H1 (cell line): Measurements from ENCODE around the gene TLE1. TPM values are rescaled to one million over a fixed set of nuclear protein-coding genes. Genes with fewer than 3 reads are reported as not detected.

Experiments
- CTCF ChIA-PET: fragments of 300-600 bp; sonication (Branson Sonifier 250); formaldehyde crosslinking; loops from one replicate; lab custom pipeline; 2021; ENCODE audit not compliant: partially characterized antibody; lab: Charles Lee
- POLR2A ChIA-PET: fragments of 300-600 bp; sonication (Branson Sonifier 250); formaldehyde crosslinking; loops from one replicate; lab custom pipeline; 2021; ENCODE audit warnings: inconsistent platforms; ENCODE audit not compliant: partially characterized antibody; lab: Charles Lee
- DNase-seq, 2 experiments: peaks; one replicate each; pipeline versions ENCODE4 v3.0.0 to v3.0.0-alpha.2; 2010 to 2022; ENCODE audit warnings: low spot score in 2 of 2, low read depth in 1 of 2, mixed read lengths in 1 of 2
- FAIRE-seq: peaks from 2 replicates; lab custom pipeline; 2011; peaks lifted over from hg19 to GRCh38; lab: Jason Lieb, UNC
- H2AFZ ChIP-seq: 2 replicates; pipeline ENCODE4 v1.8.1; 2012; ENCODE audit warnings: low read length, inconsistent platforms
- H2AK5ac ChIP-seq: 2 replicates; pipeline ENCODE4 v1.6.1; 2013; ENCODE audit warnings: low read depth, low read length
- H2BK120ac ChIP-seq: replicated peaks from 2 replicates; pipeline ENCODE3; 2013; ENCODE audit warnings: low read depth, low read length, inconsistent platforms
- H2BK12ac ChIP-seq: 2 replicates; pipeline ENCODE4 v1.6.1; 2013; ENCODE audit warnings: low read depth, low read length
- H2BK15ac ChIP-seq: 2 replicates; pipeline ENCODE4 v1.6.1; 2013; ENCODE audit warnings: low read length
- H2BK20ac ChIP-seq: 2 replicates; pipeline ENCODE4 v1.6.1; 2013; ENCODE audit warnings: low read length
- H2BK5ac ChIP-seq: 2 replicates; pipeline ENCODE4 v1.6.1; 2013; ENCODE audit warnings: low read depth, low read length
- H3K14ac ChIP-seq: 2 replicates; pipeline ENCODE4 v1.6.1; 2013; ENCODE audit warnings: inconsistent platforms; ENCODE audit not compliant: insufficient read length
- H3K18ac ChIP-seq: 2 replicates; pipeline ENCODE4 v1.6.1; 2013; ENCODE audit warnings: low read length; ENCODE audit errors: extremely low read depth
- H3K23ac ChIP-seq: 2 replicates; pipeline ENCODE4 v1.6.1; 2013; ENCODE audit warnings: inconsistent platforms; ENCODE audit not compliant: insufficient read length
- H3K23me2 ChIP-seq: 2 replicates; pipeline ENCODE4 v1.6.1; 2013; ENCODE audit warnings: low read depth, low read length
- H3K27ac ChIP-seq: 2 replicates; pipeline ENCODE4 v1.6.1; 2011; ENCODE audit warnings: low read depth, low read length, inconsistent platforms
- H3K27me3 ChIP-seq, 4 experiments: replicated peaks in 1 of 4; 1 replicate in 1 of 4; 2 replicates in 3 of 4; pipeline versions ENCODE4 v1.6.1 to v1.8.1; 2011 to 2013; ENCODE audit warnings: low read length in 3 of 4, mild to moderate bottlenecking in 3 of 4, inconsistent platforms in 2 of 4, mixed read lengths in 2 of 4, moderate library complexity in 1 of 4; ENCODE audit not compliant: control insufficient read depth in 3 of 4, insufficient read depth in 3 of 4; ENCODE audit errors: extremely low read depth in 1 of 4
- H3K36me3 ChIP-seq, 4 experiments: 2 replicates each; pipeline versions ENCODE4 v1.6.1 to v1.8.1; 2011 to 2013; ENCODE audit warnings: mild to moderate bottlenecking in 4 of 4, low read length in 3 of 4, moderate library complexity in 2 of 4, control low read depth in 1 of 4, inconsistent platforms in 1 of 4; ENCODE audit not compliant: insufficient read depth in 4 of 4, control insufficient read depth in 2 of 4
- H3K4ac ChIP-seq: replicated peaks from 2 replicates; pipeline ENCODE3; 2013; ENCODE audit warnings: low read length, low read depth, mixed read lengths, inconsistent platforms; ENCODE audit not compliant: insufficient read length
- H3K4me1 ChIP-seq, 4 experiments: replicated peaks in 1 of 4; 1 replicate in 1 of 4; 2 replicates in 3 of 4; pipeline versions ENCODE4 v1.6.1 to v1.8.1; 2011 to 2013; ENCODE audit warnings: low read length in 3 of 4, inconsistent platforms in 2 of 4, mixed read lengths in 1 of 4; ENCODE audit not compliant: insufficient read depth in 4 of 4, control insufficient read depth in 3 of 4
- H3K4me2 ChIP-seq, 2 experiments: 2 replicates each; pipeline versions ENCODE4 v1.6.1 to v1.8.1; 2011 to 2013; ENCODE audit warnings: low read depth in 2 of 2, low read length in 2 of 2, control low read depth in 1 of 2, inconsistent platforms in 1 of 2, mild to moderate bottlenecking in 1 of 2; ENCODE audit not compliant: insufficient read depth in 1 of 2
- H3K4me3 ChIP-seq, 4 experiments: fragments of 200-600, 300-600 bp in 1 of 4; sonication (generic), shearing (Covaris generic), sonication (Bioruptor Twin) in 1 of 4; 2 replicates each; pipeline versions ENCODE4 v1.5.1 to v1.8.1; 2011 to 2016; ENCODE audit warnings: low read length in 4 of 4, low read depth in 3 of 4, control low read depth in 2 of 4, inconsistent platforms in 2 of 4, mild to moderate bottlenecking in 2 of 4, mixed read lengths in 1 of 4, moderate library complexity in 1 of 4; ENCODE audit not compliant: insufficient read depth in 2 of 4; ENCODE audit errors: extremely low read depth in 1 of 4
- H3K56ac ChIP-seq: replicated peaks from 2 replicates; pipeline ENCODE3; 2013; ENCODE audit warnings: low read depth, mild to moderate bottlenecking, mixed read lengths, low read length, inconsistent platforms; ENCODE audit not compliant: insufficient read length
- H3K79me1 ChIP-seq: 2 replicates; pipeline ENCODE4 v1.6.1; 2013; ENCODE audit warnings: low read depth, low read length, control low read depth
- H3K79me2 ChIP-seq, 2 experiments: 2 replicates each; pipeline versions ENCODE4 v1.6.1 to v1.8.1; 2012 to 2013; ENCODE audit warnings: low read length in 2 of 2, mild to moderate bottlenecking in 2 of 2, inconsistent platforms in 1 of 2; ENCODE audit not compliant: insufficient read depth in 2 of 2, control insufficient read depth in 1 of 2
- H3K9ac ChIP-seq, 4 experiments: replicated peaks in 1 of 4; 1 replicate in 1 of 4; 2 replicates in 3 of 4; pipeline versions ENCODE4 v1.6.1 to v1.8.1; 2011 to 2013; ENCODE audit warnings: low read depth in 3 of 4, low read length in 3 of 4, control low read depth in 2 of 4, mild to moderate bottlenecking in 2 of 4, moderate library complexity in 2 of 4, inconsistent platforms in 1 of 4; ENCODE audit errors: extremely low read depth in 1 of 4
- H3K9me3 ChIP-seq, 2 experiments: 2 replicates each; pipeline versions ENCODE4 v1.6.1 to v1.8.1; 2012 to 2013; ENCODE audit warnings: mild to moderate bottlenecking in 2 of 2, moderate library complexity in 2 of 2, control low read depth in 1 of 2, inconsistent platforms in 1 of 2, low read depth in 1 of 2, low read length in 1 of 2, mixed read lengths in 1 of 2; ENCODE audit not compliant: insufficient read depth in 2 of 2
- H4K20me1 ChIP-seq, 2 experiments: replicated peaks in 1 of 2; 2 replicates each; pipeline versions ENCODE3 to v1.8.1; 2011 to 2013; ENCODE audit warnings: inconsistent platforms in 2 of 2, low read length in 2 of 2, mild to moderate bottlenecking in 1 of 2; ENCODE audit not compliant: insufficient read depth in 2 of 2, control insufficient read depth in 1 of 2
- H4K5ac ChIP-seq: 2 replicates; pipeline ENCODE4 v1.6.1; 2013; ENCODE audit warnings: low read length, low read depth, mixed read lengths, inconsistent platforms; ENCODE audit not compliant: insufficient read length
- H4K8ac ChIP-seq: 2 replicates; pipeline ENCODE4 v1.8.0; 2013; ENCODE audit warnings: mild to moderate bottlenecking, moderate library complexity, low read length, inconsistent platforms; ENCODE audit not compliant: insufficient read depth; ENCODE audit errors: extremely low read depth
- H4K91ac ChIP-seq: replicated peaks from 2 replicates; pipeline ENCODE3; 2013; ENCODE audit warnings: low read length, mixed read lengths, inconsistent platforms; ENCODE audit not compliant: insufficient read length
- BACH1 ChIP-seq: IDR thresholded peaks from 2 replicates; pipeline ENCODE4 v1.6.1; 2012; ENCODE audit warnings: low read length, improper control_type of control experiment
- CEBPB ChIP-seq: IDR thresholded peaks from 2 replicates; pipeline ENCODE4 v1.6.1; 2012; ENCODE audit warnings: low read depth, low read length
- HDAC2 ChIP-seq, 2 experiments: fragments of 300-600 bp in 1 of 2; sonication (generic) in 1 of 2; IDR thresholded peaks; 2 replicates each; pipeline ENCODE4 v1.6.1; 2011 to 2012; ENCODE audit warnings: low read depth in 2 of 2, low read length in 2 of 2, mild to moderate bottlenecking in 2 of 2, moderate library complexity in 2 of 2, borderline replicate concordance in 1 of 2, inconsistent platforms in 1 of 2
- SUZ12 ChIP-seq: fragments of 200-600 bp; sonication (generic); IDR thresholded peaks from 2 replicates; pipeline ENCODE4 v1.6.1; 2012; ENCODE audit warnings: mild to moderate bottlenecking, inconsistent platforms, low read length, moderate library complexity, mixed read lengths
- TEAD4 ChIP-seq: IDR thresholded peaks from 2 replicates; pipeline ENCODE4 v1.6.1; 2012; ENCODE audit warnings: low read depth, low read length, inconsistent platforms, mixed read lengths
- WGBS, 2 experiments: shearing (Covaris generic) in 1 of 2; methylation state at CpG; one replicate each; pipeline versions ENCODE4 v1.1.6 to v1.1.7; 2013 to 2015; ENCODE audit warnings: low lambda C conversion rate in 2 of 2, mixed read lengths in 2 of 2, inconsistent platforms in 1 of 2, low coverage in 1 of 2, missing lambda C conversion rate in 1 of 2; ENCODE audit not compliant: insufficient replicate concordance in 2 of 2, insufficient coverage in 1 of 2, insufficient read length in 1 of 2; ENCODE audit errors: extremely low coverage in 1 of 2, missing lambda C conversion rate in 1 of 2; 5-methylcytosine and 5-hydroxymethylcytosine counted together
- polyA plus RNA-seq, 7 experiments: library from polyadenylated mRNA; depleted of rRNA in 3 of 7; stranded (reverse) in 5 of 7; unstranded in 2 of 7; fragments of >200 nt in 5 of 7; fragments of 200-250 nt in 2 of 7; gene quantifications; 1 replicate in 5 of 7; 2 replicates in 1 of 7; 4 replicates in 1 of 7; pipeline versions ENCODE4 v1.2.1 to v1.2.3, GENCODE V29; 2011 to 2013; ENCODE audit warnings: missing spikeins in 2 of 7, mixed read lengths in 2 of 7
- total RNA-seq: library from RNA; stranded (reverse); fragmentation: NEBNext Ultra II Directional; extraction: Animal tissue kit (Norgen Biotek cat#: 25700); gene quantifications from 2 replicates; pipeline ENCODE4 v1.2.1, GENCODE V29; 2021

TLE1 gene
- total and polyA plus RNA-seq, 2 of the 8 experiments (the other 6 are each of a cell fraction or from before 2014, with no cell fraction given): 81.8 to 91.6 TPM

- ChIA-PET POLR2A (no interaction called here), CTCF (no interaction called here)
- no peaks in the 10 kb centered on the region for H3K27me3 ChIP-seq
- FAIRE-seq (no peak), DNase-seq (no peak)
- no peak overlapping the region for H3K27ac ChIP-seq
- no peaks in the 10 kb centered on the region for H3K23me2 ChIP-seq
- 91% methylated on average over 8 of the region's 8 CpGs; no CpG with 5 or more reads in 1 of the 2 experiments for WGBS, 2 experiments
- no peak overlapping the region for H3K4me2 ChIP-seq
- H3K79me2 ChIP-seq: peaks cover 0 to 24% of the 10 kb centered on the region in 2 experiments; a peak in 2 of 4 replicates
- H4K8ac ChIP-seq: no peak overlapping the region
- peaks cover 4 to 8% of the 10 kb centered on the region in 2 experiments for H4K20me1 ChIP-seq
- no peak overlapping the region for H2BK15ac ChIP-seq
- H2BK12ac ChIP-seq: no peak overlapping the region
- H3K56ac ChIP-seq: no peak overlapping the region
- no peak overlapping the region for H3K18ac ChIP-seq
- H3K4me1 ChIP-seq: peaks cover 4 to 10% (median 6%) of the 10 kb centered on the region in 4 experiments; a peak in 6 of 7 replicates
- H3K9ac ChIP-seq: no peak overlapping the region
- no peaks in the 10 kb centered on the region; the same call in none of the 2 replicates for H3K79me1 ChIP-seq
- no peak for TF ChIP-seq TEAD4
- no peak for TF ChIP-seq HDAC2 (IDR thresholded peaks at IDR 0.05; ENCODE audit: borderline replicate concordance in 1 of 2, low read depth in 2 of 2, low read length in 2 of 2)
- no peak for TF ChIP-seq CEBPB
- no peak for TF ChIP-seq SUZ12
- TF ChIP-seq BACH1: no peak
- H3K36me3 ChIP-seq: peaks cover 13 to 55% (median 40%) of the 10 kb centered on the region in 4 experiments
- no peak overlapping the region for H3K23ac ChIP-seq
- no peaks in the 10 kb centered on the region for H3K9me3 ChIP-seq
- H3K4ac ChIP-seq: no peak overlapping the region
- H2BK20ac ChIP-seq: no peak overlapping the region
- H2AFZ ChIP-seq: no peak overlapping the region
- H4K91ac ChIP-seq: no peak overlapping the region
- H3K14ac ChIP-seq: no peak overlapping the region
- H2BK120ac ChIP-seq: no peak overlapping the region
- no peak overlapping the region for H2BK5ac ChIP-seq
- no peak overlapping the region for H2AK5ac ChIP-seq
- H3K4me3 ChIP-seq: no peak overlapping the region
- H4K5ac ChIP-seq: no peak overlapping the region
Observed at GRCh38 chr9:81605170-81605670, 84.1 kb downstream of the TLE1 start.
